Activated T-cell treated with anti-CD3 and anti-CD28 coated beads for 1 hour (primary cell): ENCODE results near the gene TAS2R40.
A peak's percentile ranks its signal among the peaks of the same experiment; 100 is the strongest.
"Not testable (repeated sequence)": the region's sequence is repeated elsewhere in the genome, so short reads cannot be mapped to it uniquely, and the experiment has no call there.

Experiments used
- DNase-seq: peaks from one replicate; pipeline ENCODE4 v3.0.0-alpha.2; 2020; ENCODE audit warnings: low read depth

Gene TAS2R40

DNA sequence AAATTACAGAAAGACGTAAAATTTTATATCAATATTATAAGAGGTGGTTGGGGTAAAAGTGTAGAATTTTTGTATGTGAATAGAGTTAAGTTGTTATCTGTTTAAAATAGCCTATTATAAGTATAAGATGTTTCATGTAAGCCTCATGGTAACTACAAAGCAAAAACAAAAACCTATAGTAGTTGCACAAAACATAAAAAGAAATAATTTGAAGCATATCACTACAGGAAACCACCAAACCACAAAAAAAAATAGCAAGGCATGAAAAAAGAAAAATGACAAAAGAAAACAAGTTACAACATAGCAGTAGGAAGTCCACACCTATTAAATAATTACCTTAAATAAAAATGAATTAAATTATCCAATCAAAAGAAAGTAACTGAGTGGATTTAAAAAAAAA is 29.0 kb downstream of the TAS2R40 start:
- DNase-seq: no peak

DNA sequence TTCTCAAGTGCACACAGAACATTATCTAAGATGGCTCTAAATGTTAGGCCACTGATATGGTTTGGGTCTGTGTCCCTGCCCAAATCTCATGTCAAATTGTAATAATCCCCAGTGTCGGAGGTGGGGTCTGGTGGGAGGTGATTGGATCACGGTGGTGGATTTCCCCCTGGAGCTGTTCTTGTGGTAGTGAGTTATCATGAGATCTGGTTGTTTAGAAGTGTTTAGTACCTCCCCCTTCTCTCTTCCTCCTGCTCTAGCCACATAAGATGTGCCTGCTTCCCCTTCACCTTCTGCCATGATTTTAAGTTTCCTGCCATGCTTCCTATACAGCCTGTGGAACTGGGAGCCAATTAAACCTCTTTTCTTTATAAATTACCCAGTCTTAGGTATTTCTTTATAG is 30.2 kb downstream of the TAS2R40 start:
- no peak for DNase-seq

DNA sequence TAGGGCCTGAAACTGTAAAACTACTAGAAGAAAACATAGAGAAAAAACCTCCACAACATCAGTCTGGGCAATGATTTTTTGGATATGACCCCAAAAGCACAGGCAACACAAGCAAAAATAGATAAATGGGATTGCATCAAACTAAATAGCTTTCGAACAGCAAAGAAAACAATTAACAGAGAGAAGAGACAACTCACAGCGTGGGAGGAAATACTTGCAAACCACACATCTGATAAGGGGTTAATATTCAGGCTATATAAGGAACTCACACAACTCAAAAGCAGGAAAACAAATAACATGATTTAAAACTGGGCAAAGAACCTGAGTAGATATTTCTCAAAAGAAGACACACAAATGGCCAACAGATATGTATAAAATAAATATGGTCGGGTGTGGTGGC is 33.7 kb downstream of the TAS2R40 start:
- DNase-seq: no peak

GRCh38 chr7:143256325-143256724 is 34.5 kb downstream of the TAS2R40 start:
- DNase-seq: no peak

GRCh38 chr7:143256932-143257331 is 35.1 kb downstream of the TAS2R40 start:
- DNase-seq: no peak

DNA sequence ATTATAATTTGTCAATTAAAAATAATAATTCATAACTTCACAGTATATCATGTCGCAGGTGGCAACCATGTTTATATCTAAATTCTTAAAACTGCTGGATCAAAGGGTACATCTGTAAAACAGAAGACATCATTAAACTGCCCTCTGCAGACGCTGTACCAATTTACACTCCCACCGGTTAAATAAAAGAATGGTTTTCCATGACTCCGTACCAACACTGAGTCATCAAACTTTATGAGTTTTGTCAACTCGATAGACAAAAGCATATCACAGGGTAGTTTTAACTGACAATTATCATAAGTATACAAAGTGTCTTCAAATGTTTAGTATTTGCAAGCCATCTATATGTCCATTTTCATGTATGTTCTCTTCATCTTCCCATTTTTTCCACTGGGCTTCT is 35.7 kb downstream of the TAS2R40 start:
- DNase-seq: no peak

DNA sequence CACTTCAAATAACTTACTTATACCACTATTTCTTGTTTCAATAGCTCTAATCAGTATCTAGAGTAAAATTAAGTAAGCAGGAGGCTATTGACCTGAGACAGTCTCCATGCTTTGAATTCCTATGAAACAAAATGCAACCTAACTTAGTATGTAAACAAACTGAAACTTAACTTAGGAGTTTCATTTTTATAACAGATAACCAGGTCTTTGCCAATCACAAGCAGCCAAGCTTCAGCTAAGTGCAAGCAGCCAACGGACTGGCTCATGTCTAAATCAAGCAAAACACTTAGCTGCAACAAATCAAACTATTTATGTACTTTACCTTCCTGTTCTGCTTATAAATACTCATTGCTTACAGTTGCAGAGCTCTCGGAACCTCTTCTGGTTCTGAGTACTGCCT is 37.0 kb downstream of the TAS2R40 start:
- DNase-seq: no peak

GRCh38 chr7:143259765-143260164 is 37.9 kb downstream of the TAS2R40 start:
- no peak for DNase-seq

- DNase-seq: no peak
These were observed 40.1 kb downstream of the TAS2R40 start for GRCh38 chr7:143261901-143262300.

DNA sequence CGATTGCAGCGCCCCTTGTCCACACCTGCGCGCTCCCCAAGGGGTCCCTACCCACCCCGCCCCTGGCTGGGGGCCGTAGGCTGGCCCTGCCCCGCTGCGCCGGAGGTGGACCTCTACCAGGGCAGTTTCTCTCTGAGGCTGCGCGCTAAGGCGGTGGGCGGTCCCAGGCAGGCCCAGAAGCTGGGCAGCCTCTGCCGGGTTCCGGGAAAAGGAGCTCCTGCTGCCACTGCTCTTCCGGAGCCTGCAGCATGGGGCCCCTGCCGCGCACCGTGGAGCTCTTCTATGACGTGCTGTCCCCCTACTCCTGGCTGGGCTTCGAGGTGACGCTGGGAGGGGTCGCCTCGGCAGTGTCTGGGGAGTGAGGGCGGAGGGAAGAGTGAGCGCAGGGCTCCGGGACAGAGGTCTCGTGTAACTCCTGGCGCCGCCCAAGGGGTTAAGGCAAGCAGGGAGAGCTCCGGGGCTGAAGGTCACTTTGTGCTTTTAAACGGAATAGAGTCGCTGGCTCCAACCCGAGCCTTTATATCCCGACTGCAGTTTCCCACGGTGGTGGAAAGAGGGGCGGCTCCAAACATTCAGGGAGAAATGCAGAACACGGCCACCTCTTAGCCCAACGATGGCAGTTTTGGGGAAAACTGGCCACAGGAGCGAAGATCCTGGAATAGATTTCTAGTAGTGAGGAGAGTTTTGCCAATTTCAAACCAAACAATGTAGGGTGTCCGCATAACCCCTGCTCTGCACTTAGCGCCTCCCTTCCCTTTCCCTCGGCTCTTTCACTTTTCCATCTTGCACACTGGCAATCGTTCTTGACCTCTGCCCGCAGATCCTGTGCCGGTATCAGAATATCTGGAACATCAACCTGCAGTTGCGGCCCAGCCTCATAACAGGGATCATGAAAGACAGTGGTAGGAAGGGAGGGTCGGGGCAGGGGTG is 41.7 kb downstream of the TAS2R40 start, which contains the start of gene GSTK1:
GSTK1 (plus strand) TSS at position 176 of the 930 bp plus-strand sequence; CDS start at position 249, 73 bp downstream.
- peak; percentile 63 for DNase-seq

- DNase-seq: not testable (repeated sequence)
These were observed 42.3 kb downstream of the TAS2R40 start for GRCh38 chr7:143264196-143264568.

DNA sequence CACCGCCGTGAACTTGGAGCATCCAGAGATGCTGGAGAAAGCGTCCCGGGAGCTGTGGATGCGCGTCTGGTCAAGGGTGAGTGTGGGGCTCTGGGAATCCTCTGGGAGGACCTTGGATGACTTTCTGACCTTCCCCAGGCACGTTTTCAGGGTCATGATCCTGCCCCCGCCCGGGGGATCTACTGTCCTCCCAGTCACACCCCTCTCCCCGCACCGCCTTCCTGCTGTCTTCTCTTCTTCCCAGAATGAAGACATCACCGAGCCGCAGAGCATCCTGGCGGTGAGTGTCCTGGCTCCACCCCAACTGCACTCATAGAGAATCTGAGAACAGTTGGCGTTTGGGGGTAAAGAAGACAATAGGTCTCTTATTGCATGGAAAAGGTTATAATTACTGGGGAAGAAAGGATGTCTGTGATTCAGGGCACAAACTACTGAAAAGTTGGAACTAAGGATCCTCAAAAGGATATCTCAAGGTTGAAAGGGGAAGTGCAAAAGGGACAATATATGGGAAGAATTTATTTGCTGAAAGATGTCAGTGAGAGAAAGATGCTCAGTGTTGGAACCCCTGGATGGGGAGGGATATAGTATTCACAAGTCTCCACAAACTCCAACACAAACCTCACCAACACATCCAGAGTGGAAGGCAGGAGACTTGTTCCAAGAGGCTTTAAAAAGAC is 43.3 kb downstream of the TAS2R40 start:
- no peak for DNase-seq

DNA sequence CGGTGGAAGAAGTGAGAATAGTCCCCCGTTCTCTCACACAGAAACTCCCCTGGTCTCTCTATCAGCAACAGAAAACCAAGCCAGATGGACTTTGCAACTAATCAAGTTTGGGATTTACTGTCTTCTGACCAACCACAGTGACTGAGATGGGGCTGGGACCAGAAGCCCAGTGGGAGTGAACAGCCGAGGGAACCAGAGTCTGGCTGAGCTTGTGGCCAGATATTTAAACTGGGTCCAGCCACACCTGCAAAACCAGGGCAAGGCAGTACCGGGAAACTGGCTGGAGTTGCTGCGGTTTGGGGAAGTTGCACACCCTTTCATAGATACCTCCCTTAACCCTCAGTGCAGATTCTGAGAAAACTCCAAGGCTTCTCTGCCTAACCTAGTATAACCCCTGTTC is 47.4 kb downstream of the TAS2R40 start:
- no peak for DNase-seq

DNA sequence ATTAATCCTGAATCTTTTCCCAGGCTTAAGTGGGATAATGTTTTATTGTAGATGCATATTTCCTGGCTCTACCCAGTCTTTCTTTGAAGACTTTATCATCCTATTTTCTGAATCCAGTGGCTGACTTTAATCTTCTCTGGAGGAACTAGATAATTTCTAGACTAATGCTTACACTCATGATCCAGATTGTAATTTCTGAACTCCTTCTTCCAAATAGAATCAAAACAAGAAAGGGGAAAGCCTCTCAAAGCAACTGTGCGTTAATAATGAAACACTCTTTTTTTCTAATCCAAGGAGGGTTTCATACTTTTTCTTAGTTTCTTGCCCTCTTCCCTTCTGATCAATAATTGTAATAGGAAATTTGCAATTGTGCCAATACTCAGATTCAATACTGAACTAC is 49.4 kb downstream of the TAS2R40 start:
- DNase-seq: no peak
